Neutrophil (primary cell): ENCODE data around the gene RETREG1.

Experiments
- H3K27ac ChIP-seq: fragments of 200-600 bp; sonication (generic); 2 replicates; pipeline ENCODE4 v1.5.1; 2016; ENCODE audit warnings: mild to moderate bottlenecking, moderate library complexity
- H3K27me3 ChIP-seq: fragments of 200-600 bp; sonication (generic); 2 replicates; pipeline ENCODE4 v1.6.0; 2016; ENCODE audit warnings: mild to moderate bottlenecking
- H3K36me3 ChIP-seq: fragments of 200-600 bp; sonication (generic); 2 replicates; pipeline ENCODE4 v1.5.1; 2017
- H3K4me1 ChIP-seq, 2 experiments: fragments of 200-600 bp in 1 of 2; sonication (generic) in 1 of 2; 1 replicate in 1 of 2; 2 replicates in 1 of 2; pipeline versions ENCODE4 v1.5.1 to v1.6.1; 2013 to 2016; ENCODE audit warnings: low read depth in 1 of 2, low read length in 1 of 2, mild to moderate bottlenecking in 1 of 2, moderate library complexity in 1 of 2; ENCODE audit not compliant: control insufficient read depth in 1 of 2, insufficient read depth in 1 of 2
- H3K4me3 ChIP-seq, 2 experiments: fragments of 200-600 bp in 1 of 2; sonication (generic) in 1 of 2; 1 replicate in 1 of 2; 2 replicates in 1 of 2; pipeline ENCODE4 v1.5.1; 2013 to 2016; ENCODE audit warnings: low read depth in 1 of 2, low read length in 1 of 2, mild to moderate bottlenecking in 1 of 2, moderate library complexity in 1 of 2
- H3K9me3 ChIP-seq: fragments of 200-600 bp; sonication (generic); 2 replicates; pipeline ENCODE4 v1.5.1; 2016
- CTCF ChIP-seq: fragments of 200-600 bp; sonication (generic); IDR thresholded peaks from 2 replicates; pipeline ENCODE4 v1.5.1; 2016; ENCODE audit warnings: antibody characterized with exemption

The RETREG1 gene

GRCh38 chr5:16457853-16458252 is 158.9 kb downstream of the RETREG1 start:
- H3K4me1 ChIP-seq: peaks cover 13 to 24% of the 10 kb centered on the region in 2 experiments

DNA sequence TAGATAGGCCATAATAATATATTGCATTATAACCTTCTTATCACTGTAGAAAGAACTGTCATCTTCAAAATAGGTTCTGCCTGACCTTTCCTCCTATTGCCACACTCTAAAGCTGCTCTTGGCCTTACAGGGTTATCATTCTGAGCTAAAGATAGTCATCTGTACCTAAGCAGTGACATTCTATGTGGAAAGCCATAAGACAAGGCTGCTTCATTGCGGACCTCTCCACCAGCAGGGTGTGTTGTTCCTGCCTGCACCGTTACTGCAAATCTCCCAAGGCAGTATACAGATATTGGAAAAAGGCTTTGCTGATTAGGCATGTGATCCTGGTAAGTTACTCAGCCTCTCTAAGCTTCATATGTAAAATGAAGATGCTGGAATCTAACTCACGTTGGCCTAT is 159.3 kb downstream of the RETREG1 start:
- H3K4me3 ChIP-seq: no peak overlapping the region
- no peak for TF ChIP-seq CTCF
- H3K36me3 ChIP-seq: peaks cover 90% of the 10 kb centered on the region
- H3K27me3 ChIP-seq: no peaks in the 10 kb centered on the region
- no peak overlapping the region for H3K27ac ChIP-seq
- no peaks in the 10 kb centered on the region for H3K9me3 ChIP-seq
- H3K4me1 ChIP-seq: peaks cover 11 to 20% of the 10 kb centered on the region in 2 experiments

More at GRCh38 chr5:16457853-16458252, 158.9 kb downstream of the RETREG1 start:
- Histone ChIP-seq H3K9me3 (no peaks in the 10 kb centered on the region), H3K4me3 (no peak overlapping the region), H3K36me3 (peaks cover 90% of the 10 kb centered on the region), H3K27me3 (no peaks in the 10 kb centered on the region), H3K27ac (no peak overlapping the region)
- no peak for TF ChIP-seq CTCF

- peak; percentile 69 for TF ChIP-seq CTCF
- Histone ChIP-seq H3K4me1 (peaks cover 0 to 13% of the 10 kb centered on the region in 2 experiments), H3K9me3 (peaks cover 4% of the 10 kb centered on the region), H3K27me3 (no peaks in the 10 kb centered on the region), H3K36me3 (peaks cover 90% of the 10 kb centered on the region), H3K4me3 (no peak overlapping the region), H3K27ac (peak overlapping the region; percentile 40)
Observed at GRCh38 chr5:16456103-16456832, 160.5 kb downstream of the RETREG1 start.

DNA sequence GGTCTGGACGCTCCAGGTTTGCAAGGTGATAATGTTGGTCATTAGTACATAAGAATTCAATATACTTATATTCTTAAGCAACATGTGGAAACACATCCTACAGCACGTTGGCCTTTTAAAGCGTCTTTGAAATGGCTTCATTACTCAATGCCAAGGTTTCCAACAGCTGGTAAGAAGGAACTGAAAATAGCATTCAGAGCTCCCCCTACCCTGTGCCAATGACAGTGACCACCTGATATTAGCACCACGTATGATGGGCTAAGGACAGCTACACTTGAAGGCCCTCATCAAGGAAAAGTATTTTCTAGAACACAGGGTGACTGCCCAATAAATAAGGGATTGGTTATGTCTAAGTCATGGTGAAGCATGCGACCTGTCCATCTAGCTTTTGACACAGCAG is 161.1 kb downstream of the RETREG1 start:
- Histone ChIP-seq H3K4me1 (peaks cover 0 to 13% of the 10 kb centered on the region in 2 experiments), H3K27me3 (no peaks in the 10 kb centered on the region), H3K36me3 (peaks cover 90% of the 10 kb centered on the region), H3K27ac (peak overlapping the region; percentile 40), H3K4me3 (no peak overlapping the region), H3K9me3 (peaks cover 7% of the 10 kb centered on the region)
- TF ChIP-seq CTCF: no peak

- H3K27ac ChIP-seq: no peak overlapping the region
- TF ChIP-seq CTCF: no peak
Observed at GRCh38 chr5:16454686-16455085, 162.1 kb downstream of the RETREG1 start.

More at GRCh38 chr5:16454686-16455085, 162.1 kb downstream of the RETREG1 start:
- H3K4me1 ChIP-seq: peaks cover 0 to 10% of the 10 kb centered on the region in 2 experiments
- no peak overlapping the region for H3K4me3 ChIP-seq
- H3K27me3 ChIP-seq: no peaks in the 10 kb centered on the region
- H3K9me3 ChIP-seq: peaks cover 7% of the 10 kb centered on the region
- H3K36me3 ChIP-seq: peaks cover 91% of the 10 kb centered on the region
